Karpas-422 (cell line): ENCODE measurements around the gene ERC1. TPM values are rescaled to one million over a fixed set of nuclear protein-coding genes. Genes with fewer than 3 reads are reported as not detected.
A peak's percentile ranks its signal among the peaks of the same experiment; 100 is the strongest.

ENCODE experiments used
- DNase-seq: peaks from one replicate; pipeline ENCODE4 v3.0.0-alpha.2; 2015
- H2AFZ ChIP-seq: fragments of 200-600 bp; sonication (generic); 2 replicates; pipeline ENCODE4 v1.6.1; 2014; ENCODE audit warnings: antibody characterized with exemption, low read length, mixed read lengths
- H3K27ac ChIP-seq: fragments of 200-600 bp; sonication (generic); 2 replicates; pipeline ENCODE4 v1.5.1; 2014; ENCODE audit warnings: mild to moderate bottlenecking, low read length, moderate library complexity
- H3K27me3 ChIP-seq: fragments of 200-600 bp; sonication (generic); 2 replicates; pipeline ENCODE4 v1.6.1; 2014; ENCODE audit warnings: low read length, mixed read lengths
- H3K36me3 ChIP-seq: fragments of 200-600 bp; sonication (generic); 2 replicates; pipeline ENCODE4 v1.6.1; 2014; ENCODE audit warnings: low read length, mixed read lengths; ENCODE audit not compliant: insufficient read depth
- H3K4me1 ChIP-seq: fragments of 200-600 bp; sonication (generic); 2 replicates; pipeline ENCODE4 v1.6.1; 2014; ENCODE audit warnings: mild to moderate bottlenecking, low read length, mixed read lengths
- H3K4me2 ChIP-seq: fragments of 200-600 bp; sonication (generic); 2 replicates; pipeline ENCODE4 v1.6.1; 2014; ENCODE audit warnings: low read length, low read depth, mild to moderate bottlenecking; ENCODE audit not compliant: poor library complexity, severe bottlenecking
- H3K4me3 ChIP-seq: fragments of 200-600 bp; sonication (generic); 2 replicates; pipeline ENCODE4 v1.5.1; 2014; ENCODE audit warnings: mild to moderate bottlenecking, antibody characterized with exemption, low read length, mixed read lengths
- H3K79me2 ChIP-seq: fragments of 200-600 bp; sonication (generic); 2 replicates; pipeline ENCODE4 v1.6.1; 2014; ENCODE audit warnings: mild to moderate bottlenecking, low read length, mixed read lengths
- H3K9ac ChIP-seq: fragments of 200-600 bp; sonication (generic); 2 replicates; pipeline ENCODE4 v1.6.0; 2014; ENCODE audit warnings: low read length
- H3K9me2 ChIP-seq: fragments of 200-600 bp; sonication (generic), shearing (Covaris generic); replicated peaks from 2 replicates; pipeline ENCODE4 v1.6.0; 2014; ENCODE audit warnings: mild to moderate bottlenecking, low read length, moderate library complexity; ENCODE audit not compliant: insufficient read depth
- H3K9me3 ChIP-seq: fragments of 300-700, 200-600 bp; sonication (generic); 2 replicates; pipeline ENCODE4 v1.6.1; 2014; ENCODE audit warnings: low read length, mixed read lengths
- H4K20me1 ChIP-seq: fragments of 200-600 bp; sonication (generic); 2 replicates; pipeline ENCODE4 v1.6.1; 2014; ENCODE audit warnings: mild to moderate bottlenecking, antibody characterized with exemption, low read length, low read depth; ENCODE audit not compliant: insufficient read depth
- total RNA-seq: library from RNA; depleted of rRNA; stranded (reverse); fragments of >200 nt; shearing (Covaris generic); gene quantifications from 2 replicates; pipeline ENCODE4 v1.2.3, GENCODE V29; 2014; ENCODE audit warnings: low replicate concordance

The ERC1 gene
- total RNA-seq, 1 experiment from 2014 or later, result 20.3 TPM

- Histone ChIP-seq H3K4me1 (peaks cover 8% of the 10 kb centered on the region), H4K20me1 (no peaks in the 10 kb centered on the region), H3K4me2 (no peak overlapping the region), H3K9me2 (no peaks in the 10 kb centered on the region), H2AFZ (no peak overlapping the region), H3K4me3 (no peak overlapping the region), H3K9me3 (no peaks in the 10 kb centered on the region), H3K9ac (no peak overlapping the region), H3K79me2 (peaks cover 14% of the 10 kb centered on the region; the same call in 1 of the 2 replicates), H3K27me3 (no peaks in the 10 kb centered on the region), H3K36me3 (0 out of 2 replicates have a peak, but pooled peaks cover 2% of the 10 kb centered on the region), H3K27ac (no peak overlapping the region)
- no peak for DNase-seq
Measured at GRCh38 chr12:1256285-1256684, 265.3 kb downstream of the ERC1 start.

- no peaks in the 10 kb centered on the region for H3K9me3 ChIP-seq
- H3K36me3 ChIP-seq, result 0 out of 2 replicates have a peak, but pooled peaks cover 2% of the 10 kb centered on the region
- no peak overlapping the region for H3K4me3 ChIP-seq
- DNase-seq, result no peak
- no peaks in the 10 kb centered on the region for H4K20me1 ChIP-seq
- H3K79me2 ChIP-seq, result peaks cover 10% of the 10 kb centered on the region; the same call in 1 of the 2 replicates
- no peak overlapping the region for H3K27ac ChIP-seq
- no peaks in the 10 kb centered on the region for H3K9me2 ChIP-seq
- H3K27me3 ChIP-seq, result no peaks in the 10 kb centered on the region
- no peak overlapping the region for H3K4me2 ChIP-seq
- no peak overlapping the region for H3K9ac ChIP-seq
- H2AFZ ChIP-seq, result no peak overlapping the region
- peaks cover 14% of the 10 kb centered on the region for H3K4me1 ChIP-seq
Measured at GRCh38 chr12:1256991-1257390, 266.0 kb downstream of the ERC1 start.

GRCh38 chr12:1262011-1262410, 271.0 kb downstream of the ERC1 start:
- peak overlapping the region; percentile 14; the same call in 1 of the 2 replicates for H3K9ac ChIP-seq
- H3K4me3 ChIP-seq, result no peak overlapping the region
- H3K36me3 ChIP-seq, result peaks cover 9% of the 10 kb centered on the region; the same call in 1 of the 2 replicates
- H3K4me1 ChIP-seq, result peaks cover 20% of the 10 kb centered on the region
- DNase-seq, result peak; percentile 64
- H2AFZ ChIP-seq, result no peak overlapping the region
- no peaks in the 10 kb centered on the region for H4K20me1 ChIP-seq
- H3K4me2 ChIP-seq, result peak overlapping the region; percentile 55
- H3K79me2 ChIP-seq, result 0 out of 2 replicates have a peak, but pooled peaks cover 8% of the 10 kb centered on the region
- no peaks in the 10 kb centered on the region for H3K9me3 ChIP-seq
- H3K27me3 ChIP-seq, result no peaks in the 10 kb centered on the region
- no peaks in the 10 kb centered on the region for H3K9me2 ChIP-seq
- peak overlapping the region; percentile 75 for H3K27ac ChIP-seq

GRCh38 chr12:1267243-1267642, 276.2 kb downstream of the ERC1 start:
- Histone ChIP-seq H3K27me3 (no peaks in the 10 kb centered on the region), H3K27ac (no peak overlapping the region), H3K9me3 (no peaks in the 10 kb centered on the region), H3K9ac (no peak overlapping the region), H4K20me1 (no peaks in the 10 kb centered on the region), H2AFZ (no peak overlapping the region), H3K36me3 (peaks cover 13% of the 10 kb centered on the region), H3K4me1 (peaks cover 14% of the 10 kb centered on the region), H3K4me2 (no peak overlapping the region), H3K9me2 (no peaks in the 10 kb centered on the region), H3K4me3 (no peak overlapping the region), H3K79me2 (0 out of 2 replicates have a peak, but pooled peaks cover 8% of the 10 kb centered on the region)
- DNase-seq, result no peak

GRCh38 chr12:1272142-1272541, 281.1 kb downstream of the ERC1 start:
- H3K79me2 ChIP-seq, result 0 out of 2 replicates have a peak, but pooled peaks cover 5% of the 10 kb centered on the region
- H3K27ac ChIP-seq, result no peak overlapping the region
- peaks cover 4% of the 10 kb centered on the region; the same call in 1 of the 2 replicates for H3K36me3 ChIP-seq
- H4K20me1 ChIP-seq, result no peaks in the 10 kb centered on the region
- H3K9me2 ChIP-seq, result no peaks in the 10 kb centered on the region
- no peaks in the 10 kb centered on the region for H3K9me3 ChIP-seq
- peaks cover 11% of the 10 kb centered on the region for H3K4me1 ChIP-seq
- H2AFZ ChIP-seq, result no peak overlapping the region
- DNase-seq, result peak; percentile 54
- no peak overlapping the region for H3K4me2 ChIP-seq
- H3K4me3 ChIP-seq, result no peak overlapping the region
- no peak overlapping the region for H3K9ac ChIP-seq
- no peaks in the 10 kb centered on the region for H3K27me3 ChIP-seq

- no peaks in the 10 kb centered on the region for H4K20me1 ChIP-seq
- H3K27ac ChIP-seq, result no peak overlapping the region
- no peaks in the 10 kb centered on the region for H3K9me3 ChIP-seq
- DNase-seq, result no peak
- H2AFZ ChIP-seq, result no peak overlapping the region
- no peak overlapping the region for H3K9ac ChIP-seq
- no peak overlapping the region for H3K4me3 ChIP-seq
- H3K4me2 ChIP-seq, result no peak overlapping the region
- 0 out of 2 replicates have a peak, but pooled peaks cover 5% of the 10 kb centered on the region for H3K79me2 ChIP-seq
- no peaks in the 10 kb centered on the region for H3K9me2 ChIP-seq
- H3K4me1 ChIP-seq, result peaks cover 19% of the 10 kb centered on the region
- H3K36me3 ChIP-seq, result no peaks in the 10 kb centered on the region
- H3K27me3 ChIP-seq, result no peaks in the 10 kb centered on the region
Measured at GRCh38 chr12:1273051-1273450, 282.0 kb downstream of the ERC1 start.

GRCh38 chr12:1277905-1278304, 286.9 kb downstream of the ERC1 start:
- H3K9me2 ChIP-seq, result no peaks in the 10 kb centered on the region
- no peak overlapping the region for H3K4me3 ChIP-seq
- no peak for DNase-seq
- H3K27ac ChIP-seq, result no peak overlapping the region
- H3K4me2 ChIP-seq, result no peak overlapping the region
- peaks cover 14% of the 10 kb centered on the region for H3K4me1 ChIP-seq
- no peaks in the 10 kb centered on the region for H3K9me3 ChIP-seq
- no peak overlapping the region for H3K9ac ChIP-seq
- no peaks in the 10 kb centered on the region for H3K36me3 ChIP-seq
- 0 out of 2 replicates have a peak, but pooled peaks cover 5% of the 10 kb centered on the region for H3K79me2 ChIP-seq
- H3K27me3 ChIP-seq, result no peaks in the 10 kb centered on the region
- H2AFZ ChIP-seq, result no peak overlapping the region
- no peaks in the 10 kb centered on the region for H4K20me1 ChIP-seq

- Histone ChIP-seq H4K20me1 (no peaks in the 10 kb centered on the region), H3K27me3 (no peaks in the 10 kb centered on the region), H3K27ac (no peak overlapping the region), H3K9me3 (no peaks in the 10 kb centered on the region), H3K79me2 (0 out of 2 replicates have a peak, but pooled peaks cover 5% of the 10 kb centered on the region), H3K36me3 (no peaks in the 10 kb centered on the region), H3K4me3 (no peak overlapping the region), H2AFZ (no peak overlapping the region), H3K4me1 (peaks cover 14% of the 10 kb centered on the region), H3K4me2 (no peak overlapping the region), H3K9ac (no peak overlapping the region), H3K9me2 (no peaks in the 10 kb centered on the region)
- peak; percentile 43 for DNase-seq
Measured at GRCh38 chr12:1279050-1279449, 288.0 kb downstream of the ERC1 start.
